Measurements from ENCODE around the gene TESMIN. TPM values are rescaled to one million over a fixed set of nuclear protein-coding genes. Genes with fewer than 3 reads are reported as not detected.

TESMIN gene
- total RNA-seq, 1 donor from 2014 or later, result 1.1 TPM

GRCh38 chr11:68749229-68750123 is 1.8 kb downstream of the TESMIN start:
- Histone ChIP-seq H3K4me1 (ENCODE audit: insufficient read depth, low read length) (no peaks in the 10 kb centered on the region), H4K20me1 (ENCODE audit: insufficient read depth, low read length) (no peaks in the 10 kb centered on the region), H3K4me3 (ENCODE audit: insufficient read depth, low read depth, low read length) (no peak overlapping the region), H3K36me3 (ENCODE audit: insufficient read depth, low read length) (no peaks in the 10 kb centered on the region), H3K9ac (ENCODE audit: low read length) (no peak overlapping the region), H3K4me2 (ENCODE audit: low read length) (peak overlapping the region; percentile 42), H2AFZ (ENCODE audit: low read depth, low read length) (peak overlapping the region; percentile 39), H3K27me3 (ENCODE audit: insufficient read depth, low read length) (peaks cover 2% of the 10 kb centered on the region), H3K9me3 (ENCODE audit: insufficient read depth, low read depth, low read length) (no peaks in the 10 kb centered on the region), H3K27ac (ENCODE audit: low read depth, low read length) (no peak overlapping the region), H3K79me2 (ENCODE audit: insufficient read depth, low read length) (no peaks in the 10 kb centered on the region)
- no peaks in the 10 kb centered on the region for H3K9me3 Mint-ChIP-seq (ENCODE audit: unreplicated experiment)
- no peak for FAIRE-seq
- no peak overlapping the region for H3K27ac Mint-ChIP-seq (ENCODE audit: unreplicated experiment)
- TF ChIP-seq CTCF (IDR thresholded peaks at IDR 0.05; ENCODE audit: insufficient read depth, low read depth, low read length), result no peak
- no peak for TF ChIP-seq EZH2 (IDR thresholded peaks at IDR 0.05; ENCODE audit: insufficient read depth, low read length)
- no peaks in the 10 kb centered on the region for H3K36me3 Mint-ChIP-seq (ENCODE audit: low read depth, unreplicated experiment)
- no peak overlapping the region for H3K4me3 Mint-ChIP-seq (ENCODE audit: unreplicated experiment)
- peak; percentile 32 for DNase-seq (ENCODE audit: low read depth)
- peaks cover 15% of the 10 kb centered on the region for H3K27me3 Mint-ChIP-seq (ENCODE audit: low read depth, unreplicated experiment)
- peaks cover 5% of the 10 kb centered on the region for H3K4me1 Mint-ChIP-seq (ENCODE audit: low read depth, unreplicated experiment)

DNA sequence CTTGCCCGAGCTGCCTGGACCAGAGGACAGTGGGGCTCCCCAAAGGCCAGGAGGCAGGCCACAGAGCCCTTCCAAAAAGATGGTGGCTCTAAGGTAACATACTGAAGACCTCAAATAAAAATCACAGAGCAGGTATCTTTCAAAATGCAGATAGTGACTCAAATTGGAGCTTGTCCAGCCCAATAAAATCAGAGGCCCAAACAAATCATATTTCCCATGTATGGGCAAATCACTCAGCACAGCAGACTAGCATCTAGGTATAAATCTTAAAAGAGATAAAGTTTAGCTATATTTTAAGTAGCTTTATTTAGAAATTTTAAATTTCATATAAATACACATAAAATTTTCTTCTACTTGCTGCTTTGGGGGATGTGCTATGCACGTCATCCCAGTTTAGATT is 3.3 kb downstream of the TESMIN start:
- H3K4me1 ChIP-seq (ENCODE audit: insufficient read depth, low read length), result no peaks in the 10 kb centered on the region
- no peak overlapping the region for H3K4me2 ChIP-seq (ENCODE audit: low read length)
- Mint-ChIP-seq H3K4me3 (ENCODE audit: unreplicated experiment) (no peak overlapping the region), H3K36me3 (ENCODE audit: low read depth, unreplicated experiment) (no peaks in the 10 kb centered on the region), H3K27ac (ENCODE audit: unreplicated experiment) (no peak overlapping the region), H3K27me3 (ENCODE audit: low read depth, unreplicated experiment) (peaks cover 19% of the 10 kb centered on the region), H3K4me1 (ENCODE audit: low read depth, unreplicated experiment) (peaks cover 5% of the 10 kb centered on the region), H3K9me3 (ENCODE audit: unreplicated experiment) (no peaks in the 10 kb centered on the region)
- no peaks in the 10 kb centered on the region for H3K9me3 ChIP-seq (ENCODE audit: insufficient read depth, low read depth, low read length)
- no peaks in the 10 kb centered on the region for H3K36me3 ChIP-seq (ENCODE audit: insufficient read depth, low read length)
- DNase-seq (ENCODE audit: low read depth) (no peak), FAIRE-seq (no peak)
- H3K4me3 ChIP-seq (ENCODE audit: insufficient read depth, low read depth, low read length), result no peak overlapping the region
- no peak overlapping the region for H3K27ac ChIP-seq (ENCODE audit: low read depth, low read length)
- H4K20me1 ChIP-seq (ENCODE audit: insufficient read depth, low read length), result no peaks in the 10 kb centered on the region
- H3K79me2 ChIP-seq (ENCODE audit: insufficient read depth, low read length), result no peaks in the 10 kb centered on the region
- no peak overlapping the region for H2AFZ ChIP-seq (ENCODE audit: low read depth, low read length)
- H3K27me3 ChIP-seq (ENCODE audit: insufficient read depth, low read length), result peaks cover 2% of the 10 kb centered on the region
- H3K9ac ChIP-seq (ENCODE audit: low read length), result no peak overlapping the region
- TF ChIP-seq EZH2 (IDR thresholded peaks at IDR 0.05; ENCODE audit: insufficient read depth, low read length), result no peak
- no peak for TF ChIP-seq CTCF (IDR thresholded peaks at IDR 0.05; ENCODE audit: insufficient read depth, low read depth, low read length)

DNA sequence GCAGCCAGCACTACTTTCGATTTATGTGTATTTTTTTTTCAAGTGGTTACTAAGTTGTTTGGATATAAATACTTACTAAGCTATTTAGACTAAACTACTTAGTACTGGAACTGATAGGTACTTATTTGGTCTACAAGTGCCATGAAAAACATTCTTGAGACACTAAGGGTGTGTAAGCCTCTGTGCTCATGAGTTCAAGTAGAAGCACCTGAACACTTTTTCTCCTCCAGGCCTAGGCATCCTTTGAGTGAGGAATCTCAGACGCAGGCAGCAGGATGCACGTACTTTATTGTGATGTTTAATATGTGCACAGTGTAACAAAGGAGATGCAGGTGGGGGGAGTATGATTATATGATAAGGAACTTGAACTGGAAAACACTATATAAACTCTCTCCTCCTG is 7.8 kb downstream of the TESMIN start:
- Mint-ChIP-seq H3K36me3 (ENCODE audit: low read depth, unreplicated experiment) (no peaks in the 10 kb centered on the region), H3K27me3 (ENCODE audit: low read depth, unreplicated experiment) (peaks cover 12% of the 10 kb centered on the region), H3K4me3 (ENCODE audit: unreplicated experiment) (no peak overlapping the region), H3K4me1 (ENCODE audit: low read depth, unreplicated experiment) (peaks cover 26% of the 10 kb centered on the region), H3K9me3 (ENCODE audit: unreplicated experiment) (no peaks in the 10 kb centered on the region), H3K27ac (ENCODE audit: unreplicated experiment) (no peak overlapping the region)
- H3K79me2 ChIP-seq (ENCODE audit: insufficient read depth, low read length), result no peaks in the 10 kb centered on the region
- no peak overlapping the region for H3K4me3 ChIP-seq (ENCODE audit: insufficient read depth, low read depth, low read length)
- H2AFZ ChIP-seq (ENCODE audit: low read depth, low read length), result no peak overlapping the region
- no peak overlapping the region for H3K27ac ChIP-seq (ENCODE audit: low read depth, low read length)
- H3K9me3 ChIP-seq (ENCODE audit: insufficient read depth, low read depth, low read length), result no peaks in the 10 kb centered on the region
- FAIRE-seq, result no peak
- H3K36me3 ChIP-seq (ENCODE audit: insufficient read depth, low read length), result no peaks in the 10 kb centered on the region
- H3K4me1 ChIP-seq (ENCODE audit: insufficient read depth, low read length), result no peaks in the 10 kb centered on the region
- TF ChIP-seq CTCF (IDR thresholded peaks at IDR 0.05; ENCODE audit: insufficient read depth, low read depth, low read length) (no peak), EZH2 (IDR thresholded peaks at IDR 0.05; ENCODE audit: insufficient read depth, low read length) (no peak)
- DNase-seq (ENCODE audit: low read depth), result no peak
- H3K9ac ChIP-seq (ENCODE audit: low read length), result no peak overlapping the region
- H3K4me2 ChIP-seq (ENCODE audit: low read length), result no peak overlapping the region
- H4K20me1 ChIP-seq (ENCODE audit: insufficient read depth, low read length), result no peaks in the 10 kb centered on the region
- peaks cover 2% of the 10 kb centered on the region for H3K27me3 ChIP-seq (ENCODE audit: insufficient read depth, low read length)
